A549 (cell line): ENCODE measurements around the gene PI4K2B.

Experiments used
- CBX2 ChIP-seq: fragments of 200-600 bp; sonication (generic); IDR thresholded peaks from 2 replicates; pipeline ENCODE4 v1.6.1; 2016; ENCODE audit warnings: low read depth, mild to moderate bottlenecking, borderline replicate concordance
- CHD4 ChIP-seq: fragments of 200-600 bp; sonication (generic); IDR thresholded peaks from 2 replicates; pipeline ENCODE4 v1.6.1; 2016; ENCODE audit warnings: antibody characterized with exemption, mild to moderate bottlenecking, borderline replicate concordance
- CTCF ChIP-seq: fragments of >200 bp; sonication (Bioruptor Twin); formaldehyde crosslinking; IDR thresholded peaks from 3 replicates; pipeline ENCODE4 v1.5.1; 2016
- ESRRA ChIP-seq: fragments of 150-350 bp; IDR thresholded peaks from 2 replicates; pipeline ENCODE4 v1.6.1; 2014; ENCODE audit warnings: mild to moderate bottlenecking, low read length, borderline replicate concordance
- FOXS1 ChIP-seq: fragments of 250-450 bp; sonication (Bioruptor Pico); IDR thresholded peaks from 2 replicates; pipeline ENCODE4 v1.5.0; 2020; ENCODE audit warnings: mild to moderate bottlenecking, moderate library complexity
- HOXB5 ChIP-seq: fragments of 250-450 bp; sonication (Bioruptor Pico); IDR thresholded peaks from 2 replicates; pipeline ENCODE4 v1.5.0; 2020; ENCODE audit warnings: mild to moderate bottlenecking, moderate library complexity
- MAFK ChIP-seq: fragments of 450-650 bp; IDR thresholded peaks from 2 replicates; pipeline ENCODE4 v1.6.1; 2014; ENCODE audit not compliant: partially characterized antibody
- MAZ ChIP-seq: fragments of 150-350 bp; IDR thresholded peaks from 2 replicates; pipeline ENCODE4 v1.6.1; 2014; ENCODE audit warnings: antibody characterized with exemption, low read depth, low read length, borderline replicate concordance
- POLR2A ChIP-seq: IDR thresholded peaks from 2 replicates; pipeline ENCODE4 v1.6.1; 2012; ENCODE audit warnings: mild to moderate bottlenecking, low read length
- RAD21 ChIP-seq, 2 experiments: fragments of >200 bp in 1 of 2; sonication (Bioruptor Twin) in 1 of 2; formaldehyde crosslinking in 1 of 2; IDR thresholded peaks in 1 of 2; conservative IDR thresholded peaks in 1 of 2; 2 replicates in 1 of 2; 3 replicates in 1 of 2; pipeline ENCODE4 v1.6.1; 2012 to 2018; ENCODE audit warnings: inconsistent platforms in 1 of 2
- REST ChIP-seq: fragments of 200-600 bp; sonication (generic); IDR thresholded peaks from 2 replicates; pipeline ENCODE4 v1.6.1; 2016; ENCODE audit warnings: antibody characterized with exemption, mild to moderate bottlenecking, moderate library complexity
- RNF2 ChIP-seq: fragments of 200-600 bp; sonication (generic); IDR thresholded peaks from 2 replicates; pipeline ENCODE4 v1.6.1; 2016; ENCODE audit warnings: low read depth, mild to moderate bottlenecking, antibody characterized with exemption, moderate library complexity, borderline replicate concordance
- TP53 ChIP-seq: fragments of 250-450 bp; sonication (Bioruptor Pico); IDR thresholded peaks from 2 replicates; pipeline ENCODE4 v1.5.0; 2021; ENCODE audit warnings: mild to moderate bottlenecking, moderate library complexity

- TF ChIP-seq CTCF (no peak), REST (no peak), POLR2A (no peak), TP53 (no peak), HOXB5 (CRISPR knock-in tag) (no peak), MAZ (no peak), CHD4 (no peak), RAD21 (conservative IDR thresholded peaks at IDR 0.05 in 1 of 2, IDR thresholded peaks at IDR 0.05 in 1 of 2) (no peak), CBX2 (no peak), MAFK (no peak), FOXS1 (CRISPR knock-in tag) (no peak), ESRRA (no peak), RNF2 (no peak)
These were observed 35.1 kb upstream of the PI4K2B start for GRCh38 chr4:25198713-25199112.
